ENCODE data around the gene DTD2.
A peak's percentile ranks its signal among the peaks of the same experiment; 100 is the strongest.

Gene DTD2

DNA sequence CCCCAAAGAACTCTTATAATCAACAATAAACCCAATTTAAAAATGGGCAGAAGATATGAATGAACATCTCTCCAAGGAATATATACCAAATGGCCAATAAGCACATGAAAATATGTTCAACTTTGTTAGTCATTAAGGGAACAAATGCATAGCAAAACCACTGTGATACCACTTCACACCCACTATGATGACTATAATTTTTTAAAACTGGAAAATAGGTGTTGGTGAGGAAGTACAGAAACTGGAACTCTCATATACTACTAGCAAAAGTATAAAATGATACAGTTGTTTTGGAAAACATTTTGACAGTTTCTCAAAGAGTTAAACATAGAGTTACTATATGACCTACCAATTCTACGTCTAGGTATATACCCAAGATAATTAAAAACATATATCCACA is 27.5 kb downstream of the DTD2 start:
- DNase-seq (ENCODE audit: low read depth in 2 of 2), result no peak
- TF ChIP-seq, protein P1, sequence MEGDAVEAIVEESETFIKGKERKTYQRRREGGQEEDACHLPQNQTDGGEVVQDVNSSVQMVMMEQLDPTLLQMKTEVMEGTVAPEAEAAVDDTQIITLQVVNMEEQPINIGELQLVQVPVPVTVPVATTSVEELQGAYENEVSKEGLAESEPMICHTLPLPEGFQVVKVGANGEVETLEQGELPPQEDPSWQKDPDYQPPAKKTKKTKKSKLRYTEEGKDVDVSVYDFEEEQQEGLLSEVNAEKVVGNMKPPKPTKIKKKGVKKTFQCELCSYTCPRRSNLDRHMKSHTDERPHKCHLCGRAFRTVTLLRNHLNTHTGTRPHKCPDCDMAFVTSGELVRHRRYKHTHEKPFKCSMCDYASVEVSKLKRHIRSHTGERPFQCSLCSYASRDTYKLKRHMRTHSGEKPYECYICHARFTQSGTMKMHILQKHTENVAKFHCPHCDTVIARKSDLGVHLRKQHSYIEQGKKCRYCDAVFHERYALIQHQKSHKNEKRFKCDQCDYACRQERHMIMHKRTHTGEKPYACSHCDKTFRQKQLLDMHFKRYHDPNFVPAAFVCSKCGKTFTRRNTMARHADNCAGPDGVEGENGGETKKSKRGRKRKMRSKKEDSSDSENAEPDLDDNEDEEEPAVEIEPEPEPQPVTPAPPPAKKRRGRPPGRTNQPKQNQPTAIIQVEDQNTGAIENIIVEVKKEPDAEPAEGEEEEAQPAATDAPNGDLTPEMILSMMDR (IDR thresholded peaks at IDR 0.05; ENCODE audit: low read depth, low read length), result no peak
- H3K4me3 ChIP-seq (replicated peaks in 1 of 2; ENCODE audit: low read depth in 2 of 2, low read length in 2 of 2), result no peak overlapping the region

DNA sequence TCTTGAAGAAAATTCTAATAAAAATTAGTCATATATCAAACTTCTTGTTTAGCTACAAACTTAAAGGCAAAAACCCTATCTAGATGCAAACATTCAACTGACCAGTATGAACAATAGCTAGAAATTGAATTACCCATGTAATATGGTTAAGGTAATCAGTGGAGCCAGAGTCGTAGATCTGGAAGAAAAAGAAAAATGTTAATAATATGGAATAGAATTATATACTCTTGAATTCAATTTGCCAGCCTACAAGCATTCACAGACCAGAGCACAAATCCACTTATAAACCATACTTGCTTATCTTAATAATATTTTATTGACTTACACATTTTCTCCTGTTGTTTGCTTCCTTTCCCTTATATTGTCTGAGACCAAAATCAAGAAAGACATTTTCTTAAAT is 29.3 kb downstream of the DTD2 start:
- no peak overlapping the region for H3K4me3 ChIP-seq (replicated peaks in 1 of 2; ENCODE audit: low read depth in 2 of 2, low read length in 2 of 2)
- DNase-seq (ENCODE audit: low read depth in 2 of 2), result no peak
- TF ChIP-seq, protein P1 (IDR thresholded peaks at IDR 0.05; ENCODE audit: low read depth, low read length), result no peak

DNA sequence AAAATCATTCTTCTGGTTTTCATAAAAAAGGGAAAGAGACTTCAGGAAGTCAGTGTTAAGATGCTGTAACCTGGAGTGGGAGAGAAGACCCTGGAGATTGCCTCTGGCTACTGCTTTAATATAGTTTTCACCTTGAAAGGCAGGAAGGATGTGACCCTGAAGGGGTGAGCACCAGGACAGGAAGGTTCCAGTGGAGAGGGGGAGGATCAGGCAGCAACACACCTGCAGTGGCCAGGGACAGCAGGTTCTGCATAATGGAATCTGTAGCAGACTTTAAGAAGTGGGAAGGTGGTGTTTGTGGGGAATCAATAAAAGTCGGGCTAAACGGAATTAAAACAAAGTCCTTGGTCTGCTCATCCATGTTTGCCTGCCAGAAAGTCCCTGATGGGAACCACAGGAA is 30.6 kb downstream of the DTD2 start:
- H3K4me3 ChIP-seq (replicated peaks in 1 of 2; ENCODE audit: low read depth in 2 of 2, low read length in 2 of 2), result no peak overlapping the region
- DNase-seq (ENCODE audit: low read depth in 2 of 2), result no peak
- TF ChIP-seq, protein P1 (IDR thresholded peaks at IDR 0.05; ENCODE audit: low read depth, low read length), result no peak

DNA sequence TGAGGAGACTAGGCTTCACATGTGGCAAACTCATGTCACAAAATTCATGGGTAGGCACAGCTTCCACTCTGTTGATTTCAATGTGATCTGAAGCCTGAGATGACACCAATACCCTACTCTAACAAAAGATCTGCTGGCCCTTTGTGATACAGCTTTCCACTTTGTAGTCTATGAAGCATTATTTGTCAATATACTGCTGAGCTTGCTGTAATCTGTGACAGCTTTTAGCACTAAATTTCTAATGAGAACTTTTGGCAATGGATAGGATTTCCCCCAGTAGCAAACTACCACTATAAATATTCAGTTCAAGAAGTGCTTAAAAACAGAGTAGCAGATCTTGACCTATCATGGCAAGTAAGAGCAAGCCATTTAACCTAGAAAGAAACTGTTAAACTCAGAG is 31.4 kb downstream of the DTD2 start:
- no peak for DNase-seq (ENCODE audit: low read depth in 2 of 2)
- H3K4me3 ChIP-seq (replicated peaks in 1 of 2; ENCODE audit: low read depth in 2 of 2, low read length in 2 of 2), result no peak overlapping the region
- TF ChIP-seq, protein P1 (IDR thresholded peaks at IDR 0.05; ENCODE audit: low read depth, low read length), result no peak

DNA sequence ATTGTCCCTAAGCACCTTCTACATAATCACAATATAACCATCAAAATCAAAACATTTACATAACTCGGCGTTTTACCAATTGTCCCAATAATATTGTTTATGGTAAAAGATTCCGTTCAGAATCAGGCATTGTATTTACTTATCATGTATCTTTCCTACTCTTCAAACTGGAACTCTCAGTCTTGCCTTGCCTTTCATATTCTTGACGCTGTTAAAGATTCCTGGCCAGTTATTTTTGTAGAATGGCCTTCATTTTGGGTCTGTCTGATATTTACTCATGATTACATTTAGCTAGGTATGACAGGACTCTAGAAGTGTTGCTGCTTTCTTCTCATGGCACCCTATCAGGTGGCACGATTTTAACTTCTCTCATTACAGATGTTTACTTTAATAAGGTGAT is 36.1 kb downstream of the DTD2 start:
- H3K4me3 ChIP-seq (replicated peaks in 1 of 2; ENCODE audit: low read depth in 2 of 2, low read length in 2 of 2), result peak overlapping the region in 1 of 2 donors; percentile 50
- no peak for DNase-seq (ENCODE audit: low read depth in 2 of 2)
- TF ChIP-seq, protein P1 (IDR thresholded peaks at IDR 0.05; ENCODE audit: low read depth, low read length), result no peak

DNA sequence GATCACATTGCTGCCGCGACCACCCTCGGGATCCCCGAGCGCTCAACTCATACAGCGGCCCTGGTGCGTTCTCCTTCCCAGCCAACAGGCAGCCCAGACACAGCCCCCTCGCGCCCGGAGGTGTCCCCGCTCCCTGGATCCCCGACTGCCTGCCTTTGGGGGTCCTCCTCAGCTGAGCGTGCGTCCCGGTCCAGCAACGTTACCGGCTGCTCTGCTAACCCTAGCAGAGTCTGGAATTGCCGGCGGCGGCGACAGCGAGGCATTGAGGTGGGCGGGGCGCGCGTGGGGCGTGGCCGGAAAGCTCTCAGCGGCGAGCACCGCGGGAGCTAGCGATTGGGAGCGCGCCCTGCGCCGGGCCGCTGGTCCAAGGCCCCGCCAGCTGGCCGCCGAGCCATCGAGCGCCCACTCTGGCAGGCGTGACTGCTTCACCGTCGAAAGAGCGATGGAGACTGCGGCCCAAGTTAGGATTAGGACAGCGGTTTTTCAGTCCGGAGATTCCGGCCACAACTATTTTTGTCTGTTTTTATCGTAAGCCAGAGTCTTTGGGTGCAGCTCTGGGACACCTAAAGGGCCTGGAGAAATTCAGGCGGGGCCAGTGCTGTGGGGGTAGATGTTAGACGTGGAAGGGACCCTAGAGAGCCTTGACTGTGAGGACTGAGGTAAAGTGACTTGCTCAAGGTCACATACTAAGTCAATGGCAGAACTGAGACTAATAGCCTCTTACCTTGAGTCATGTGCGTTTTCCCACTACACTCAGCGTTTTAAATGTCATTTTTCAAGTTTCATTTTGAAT is 36.8 kb downstream of the DTD2 start, which contains the start of gene HEATR5A:
TSS of gene HEATR5A (minus strand) at position 232 of the 793 bp plus-strand sequence. CDS start 17,575 bp downstream, outside the sequence.
- H3K4me3 ChIP-seq (replicated peaks in 1 of 2; ENCODE audit: low read depth in 2 of 2, low read length in 2 of 2), result peak within 1 kb of the TSS; percentile 99 to 100
- TF ChIP-seq, protein P1 (IDR thresholded peaks at IDR 0.05; ENCODE audit: low read depth, low read length), result no peak
- DNase-seq (ENCODE audit: low read depth in 2 of 2), result peak; percentile 94 to 98

All from cardiac fibroblast (primary cell).